ENCODE results near the gene CRIP3.

DNA sequence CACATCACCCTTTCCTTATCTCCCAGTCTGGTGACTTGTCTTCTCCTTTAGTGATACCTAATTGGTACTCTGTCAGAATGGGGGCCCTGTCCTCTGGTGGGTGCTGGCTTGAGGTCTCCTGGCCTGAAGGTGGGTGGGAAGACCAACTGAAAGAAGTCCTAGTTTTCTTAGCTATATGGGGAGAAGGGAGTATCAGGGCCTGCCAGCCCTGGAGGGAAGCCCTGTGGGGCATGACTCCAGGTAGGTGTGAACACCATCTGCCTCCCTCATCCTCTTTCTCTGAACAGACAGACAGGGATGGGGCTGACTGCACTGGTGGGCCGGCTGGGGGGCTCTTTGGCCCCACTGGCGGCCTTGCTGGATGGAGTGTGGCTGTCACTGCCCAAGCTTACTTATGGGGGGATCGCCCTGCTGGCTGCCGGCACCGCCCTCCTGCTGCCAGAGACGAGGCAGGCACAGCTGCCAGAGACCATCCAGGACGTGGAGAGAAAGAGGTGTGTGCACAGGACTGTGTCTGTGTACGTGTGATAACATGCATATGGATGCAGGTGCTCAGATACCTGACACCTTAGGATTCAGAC, 4.8 kb downstream of the CRIP3 start:
- no peak for TF ChIP-seq CTCF (IDR thresholded peaks at IDR 0.05)
- TF ChIP-seq EP300 (IDR thresholded peaks at IDR 0.05; ENCODE audit: low read depth): no peak
- TF ChIP-seq POLR2A (IDR thresholded peaks at IDR 0.05): no peak
